Fibroblast of skin of right biceps (primary cell): ENCODE measurements around the gene AGBL5.
A peak's percentile ranks its signal among the peaks of the same experiment; 100 is the strongest.
"Not testable (repeated sequence)": the region's sequence is repeated elsewhere in the genome, so short reads cannot be mapped to it uniquely, and the experiment has no call there.

Source experiments
- DNase-seq: peaks from one replicate; pipeline ENCODE4 v3.0.0-alpha.2; 2013

The AGBL5 gene

GRCh38 chr2:27054721-27055120 is 3.3 kb downstream of the AGBL5 start:
- no peak for DNase-seq

GRCh38 chr2:27057184-27057583 is 5.7 kb downstream of the AGBL5 start:
- no peak for DNase-seq

- no peak for DNase-seq
Observed at GRCh38 chr2:27058210-27058609, 6.7 kb downstream of the AGBL5 start.

- DNase-seq, result no peak
Observed at GRCh38 chr2:27059141-27059820, 7.8 kb downstream of the AGBL5 start.

- no peak for DNase-seq
Observed at GRCh38 chr2:27060323-27060722, 8.9 kb downstream of the AGBL5 start.

- no peak for DNase-seq
Observed at GRCh38 chr2:27065128-27065527, 13.7 kb downstream of the AGBL5 start.

- DNase-seq, result no peak
Observed at GRCh38 chr2:27067385-27067784, 15.9 kb downstream of the AGBL5 start.

DNA sequence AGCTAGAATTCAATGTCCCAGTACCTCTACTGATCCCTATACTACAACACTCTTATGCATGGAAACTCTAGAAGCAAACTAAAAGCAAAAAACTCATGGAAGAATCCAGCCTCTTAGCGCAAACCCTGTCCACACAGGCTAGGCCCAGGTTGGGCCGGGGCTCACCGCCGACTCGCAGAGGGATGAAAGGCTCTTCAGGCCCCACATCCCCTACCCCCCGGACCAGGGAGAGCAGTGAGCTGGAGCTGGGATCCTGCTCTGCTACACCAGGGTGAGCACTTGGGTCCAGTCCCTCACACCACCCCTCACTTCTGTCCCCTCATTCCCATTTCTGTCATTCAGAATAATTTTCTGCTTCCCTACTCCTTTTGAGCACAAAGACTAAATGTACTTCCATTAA is 18.0 kb downstream of the AGBL5 start:
- DNase-seq, result no peak

DNA sequence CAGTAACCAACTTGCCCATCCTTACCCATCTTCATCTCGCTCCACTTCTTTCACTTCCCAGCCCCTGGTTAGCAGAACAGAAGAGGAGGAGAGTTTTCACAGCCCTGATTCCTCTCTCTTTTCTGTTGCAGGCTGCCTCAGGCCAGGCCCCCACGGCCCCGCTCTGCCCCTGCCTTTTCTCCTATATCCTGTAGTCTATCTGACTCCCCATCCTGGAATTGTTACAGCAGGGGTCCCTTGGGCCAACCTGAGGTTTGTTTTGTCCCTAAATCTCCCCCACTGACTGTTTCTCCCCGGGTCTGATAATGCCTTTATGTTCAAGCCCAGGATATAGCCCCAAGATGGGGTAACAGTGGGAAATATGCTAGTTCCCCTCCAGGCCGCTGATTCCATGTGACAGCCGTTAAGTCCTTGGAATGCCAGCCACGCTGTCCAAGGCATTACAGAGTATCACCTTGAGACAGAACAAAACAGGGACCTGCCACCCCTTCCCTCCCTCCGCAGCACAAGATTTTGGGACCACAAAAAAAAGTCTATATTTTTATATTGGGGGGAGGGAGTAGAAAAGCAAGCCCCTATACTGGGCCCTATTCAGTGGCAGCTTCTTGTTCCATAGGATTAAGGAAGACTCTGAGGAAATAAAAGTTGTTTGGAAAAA is 18.6 kb downstream of the AGBL5 start:
- DNase-seq, result no peak

DNA sequence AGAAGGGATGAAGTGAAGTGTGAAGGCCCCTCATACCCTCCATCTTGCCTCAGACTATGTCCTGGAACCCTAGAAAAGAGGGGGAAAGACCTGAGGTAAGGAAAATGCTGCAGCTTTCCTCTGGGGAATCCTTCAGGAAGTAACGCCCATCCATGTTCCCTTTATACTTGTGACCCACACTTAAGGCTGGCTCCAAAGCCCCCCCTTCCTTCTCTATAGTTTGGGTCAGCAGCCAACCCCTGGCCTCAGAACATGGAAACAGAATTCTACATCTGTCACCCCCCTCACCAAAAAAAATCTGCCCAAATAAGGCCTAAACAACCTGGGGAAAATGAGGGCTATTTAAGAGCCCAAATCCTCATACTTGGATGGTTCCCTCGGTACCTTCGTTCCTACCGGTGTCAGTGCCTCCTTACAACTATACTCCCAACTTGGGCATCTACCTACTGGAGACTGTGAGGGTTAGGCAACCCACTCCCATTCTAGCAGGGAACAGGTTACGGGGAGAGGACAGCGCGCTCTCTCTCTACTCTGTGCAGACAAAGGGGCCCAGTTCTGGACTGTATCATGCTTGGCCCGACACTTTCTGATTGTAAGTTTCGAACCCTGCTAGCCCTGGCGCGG is 19.3 kb downstream of the AGBL5 start:
- DNase-seq, result no peak

GRCh38 chr2:27071277-27071989 is 20.0 kb downstream of the AGBL5 start, which contains the start of gene OST4:
TSS of gene OST4 (minus strand) at chr2:27071654.
- DNase-seq, result peak; percentile 93

DNA sequence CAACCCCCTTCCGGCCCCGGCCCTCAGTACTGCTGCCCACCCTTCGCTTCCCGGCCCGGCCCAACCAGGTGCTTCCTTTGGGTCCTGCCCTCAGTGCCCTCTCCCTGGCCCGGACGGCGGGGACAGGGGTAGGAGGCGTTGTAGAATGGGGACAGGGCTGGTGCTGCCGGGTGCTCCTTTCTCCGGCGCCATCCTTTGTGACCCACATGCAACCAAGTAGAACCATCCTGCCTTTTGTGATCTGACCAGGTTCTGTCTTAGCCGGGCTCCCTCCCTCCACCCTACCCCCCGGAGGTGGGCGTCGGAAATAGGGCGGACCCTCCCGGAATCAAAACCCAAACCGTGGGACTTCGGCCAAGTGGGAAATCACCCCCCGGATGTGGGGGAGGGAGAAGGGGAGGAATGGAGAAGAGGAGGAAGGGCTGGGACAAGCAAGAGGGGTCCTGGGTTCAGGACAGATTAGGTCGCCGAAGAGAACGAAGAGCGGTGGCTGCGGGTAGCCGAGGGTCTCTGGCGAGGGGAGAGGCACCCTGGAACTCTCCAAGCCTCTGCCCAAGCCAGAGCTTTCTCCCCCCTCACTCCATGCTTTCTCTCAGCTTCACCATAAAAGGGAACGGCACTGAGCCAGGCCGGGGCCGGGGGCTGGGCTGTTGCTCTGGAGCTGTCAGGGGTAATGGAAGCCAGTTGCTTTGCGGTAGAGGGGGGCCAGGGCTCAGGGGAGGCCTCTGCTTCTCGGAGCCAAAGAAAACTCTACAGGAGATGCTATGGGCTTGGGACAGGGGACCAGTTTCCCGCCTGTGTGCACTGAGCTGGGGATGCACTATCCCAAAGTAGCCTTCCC is 20.7 kb downstream of the AGBL5 start:
- peak; percentile 90 for DNase-seq

- peak; percentile 80 for DNase-seq
Observed at GRCh38 chr2:27072920-27073319, 21.5 kb downstream of the AGBL5 start.

DNA sequence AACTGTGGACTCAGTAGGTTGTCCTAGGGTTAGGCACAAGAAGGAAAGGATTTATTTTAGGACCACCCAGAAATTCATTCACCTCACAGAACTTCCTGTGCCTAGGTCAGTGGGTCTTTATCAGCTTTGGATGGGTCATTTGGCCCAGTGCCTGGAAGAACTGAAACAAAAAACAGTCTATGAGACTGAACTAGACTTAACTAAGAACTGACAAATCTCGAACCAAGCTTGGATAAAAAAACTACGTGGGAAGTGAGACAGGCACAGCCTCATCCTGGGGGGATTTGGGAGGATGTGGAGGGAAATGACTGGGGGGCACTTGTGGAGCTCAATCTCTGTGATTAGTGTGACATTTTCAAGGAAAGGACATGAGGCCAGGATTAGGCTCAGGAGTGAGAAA is 22.3 kb downstream of the AGBL5 start:
- DNase-seq, result no peak

DNA sequence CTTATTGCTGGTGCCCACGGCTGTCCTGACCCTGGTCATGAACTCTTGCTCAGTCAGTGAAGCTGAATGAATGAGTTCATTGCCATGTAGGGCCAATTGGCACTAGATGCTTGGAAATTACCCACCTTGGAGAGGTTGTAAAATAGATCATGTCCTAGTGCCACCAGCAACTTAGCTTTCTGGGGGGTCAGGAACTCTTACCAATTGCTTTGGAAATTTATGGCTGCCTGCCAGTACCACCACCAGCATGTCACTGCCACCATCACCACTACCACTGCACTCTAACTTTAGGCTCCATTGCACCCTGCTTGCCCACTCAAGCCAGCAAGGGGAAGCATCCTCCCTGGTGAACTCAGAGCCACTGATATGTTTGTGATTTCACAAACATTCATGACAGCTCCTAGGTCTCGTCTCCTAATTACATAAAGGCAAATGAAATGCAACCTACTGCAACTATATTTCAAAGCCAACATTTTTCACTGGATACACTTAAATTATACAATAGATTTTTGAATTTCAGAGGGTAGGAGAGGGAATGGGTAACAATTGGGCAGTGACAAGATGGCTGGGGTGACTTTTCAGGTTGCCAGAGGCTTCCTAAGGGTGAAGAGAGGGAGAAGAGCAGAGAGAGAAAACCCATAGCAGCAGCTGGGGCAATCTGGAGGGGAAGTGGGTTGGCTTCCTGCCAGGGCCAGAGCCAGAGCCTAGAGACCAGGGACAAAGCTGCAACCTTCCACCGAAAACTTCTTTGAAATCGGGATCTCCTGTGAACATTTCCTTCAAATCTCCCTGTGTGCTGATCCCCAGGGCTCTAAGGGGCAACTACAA is 23.5 kb downstream of the AGBL5 start:
- DNase-seq, result peak; percentile 42

DNA sequence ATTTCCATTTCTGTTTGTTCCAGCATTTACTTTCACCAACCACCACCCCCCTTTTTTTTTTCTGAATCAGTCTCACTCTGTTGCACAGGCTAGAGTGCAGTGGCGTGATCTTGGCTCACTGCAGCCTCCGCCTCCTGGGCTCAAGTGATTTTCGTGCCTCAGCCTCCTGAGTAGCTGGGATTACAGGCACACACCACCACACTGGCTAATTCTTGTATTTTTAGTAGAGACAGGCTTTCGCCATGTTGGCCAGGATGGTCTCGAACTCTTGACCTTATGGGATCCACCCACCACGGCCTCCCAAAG is 24.1 kb downstream of the AGBL5 start:
- DNase-seq, result not testable (repeated sequence)

DNA sequence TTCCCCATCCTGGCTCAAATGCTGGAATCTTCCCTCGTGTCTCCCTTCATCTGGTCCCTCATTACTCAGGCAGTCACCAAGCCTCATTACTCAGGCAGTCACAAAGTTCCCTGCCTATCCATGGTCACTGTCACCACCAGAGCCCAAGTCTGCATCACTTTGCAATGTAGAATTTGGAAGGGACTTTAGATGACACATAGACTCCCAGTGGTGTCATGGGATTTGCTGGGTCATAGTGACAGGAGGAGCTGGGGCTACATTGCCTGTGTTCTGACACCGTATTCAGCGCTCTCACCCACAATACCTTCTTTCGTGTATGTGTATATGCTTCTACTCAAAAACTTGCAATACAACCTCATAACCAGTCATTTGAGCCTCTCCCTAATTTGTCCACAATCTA is 24.9 kb downstream of the AGBL5 start:
- DNase-seq, result peak; percentile 15

- DNase-seq, result no peak
Observed at GRCh38 chr2:27077231-27077630, 25.8 kb downstream of the AGBL5 start.

DNA sequence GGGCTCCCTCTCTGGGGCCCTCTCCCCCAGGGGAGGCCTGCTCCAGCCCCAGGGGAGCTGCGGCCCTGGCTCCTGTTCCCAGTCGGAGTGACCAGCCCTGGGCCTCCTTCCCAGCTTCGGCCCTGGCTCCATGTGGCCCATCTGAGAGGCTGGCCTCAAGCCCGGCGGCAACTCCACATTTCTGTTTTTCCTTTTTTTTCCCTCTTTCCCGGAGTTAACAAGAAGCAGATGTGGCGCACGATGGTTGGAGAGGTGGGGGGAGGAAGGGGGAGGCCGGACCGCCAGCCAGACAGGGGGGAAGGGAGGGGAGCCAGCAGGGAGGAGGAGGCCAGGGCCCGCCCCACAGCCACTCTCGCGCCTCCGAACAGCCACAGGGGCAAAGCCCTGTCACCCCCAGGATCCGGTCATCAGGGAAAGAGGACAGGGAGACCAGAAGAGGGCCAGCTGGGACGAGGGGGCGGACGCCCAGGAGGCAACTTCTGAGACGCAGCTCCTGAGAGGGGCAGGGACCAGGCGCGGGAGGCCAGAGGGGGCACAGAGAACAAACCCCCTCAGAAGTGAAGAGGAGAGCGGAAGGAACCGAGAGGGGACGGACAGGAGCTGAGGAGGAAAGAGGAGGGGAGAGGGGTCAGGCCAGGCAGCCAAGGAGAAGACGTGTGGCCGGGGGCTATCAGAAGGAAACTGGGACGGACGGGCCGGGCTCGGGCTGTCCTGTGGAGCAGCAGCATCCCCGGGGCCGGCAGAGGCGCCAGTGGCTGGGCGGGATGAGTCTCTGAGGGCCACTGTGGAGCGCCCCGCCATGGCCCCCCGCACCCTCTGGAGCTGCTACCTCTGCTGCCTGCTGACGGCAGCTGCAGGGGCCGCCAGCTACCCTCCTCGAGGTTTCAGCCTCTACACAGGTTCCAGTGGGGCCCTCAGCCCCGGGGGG is 27.1 kb downstream of the AGBL5 start, which contains the start of gene EMILIN1:
EMILIN1 (plus strand) TSS at position 349 of the 928 bp plus-strand sequence; CDS start at position 800, 451 bp downstream.
- peak; percentile 97 for DNase-seq
